Upper lobe of left lung (tissue), 6 donors: ENCODE measurements around the gene TTC4. TPM values are rescaled to one million over a fixed set of nuclear protein-coding genes. Genes with fewer than 3 reads are reported as not detected.

Experiments used
- ATAC-seq, 2 donors: fragments of 200-7000 bp; cut with Tn5 transposase; one replicate each; pipeline ENCODE4 v1.9.1; 2022; ENCODE audit warnings: mild to moderate bottlenecking in 2 of 2, moderate library complexity in 2 of 2; ENCODE audit not compliant: low FRiP score in 2 of 2
- DNase-seq, 2 donors: peaks; one replicate each; pipeline ENCODE4 v3.0.0-alpha.2; 2019 to 2020
- H3K27ac ChIP-seq, 4 donors: fragments of 200-600 bp; sonication (generic); one replicate each; pipeline ENCODE4 v1.5.1; 2016 to 2019
- H3K27me3 ChIP-seq, 4 donors: fragments of 200-600 bp; sonication (generic); one replicate each; pipeline ENCODE4 v1.5.1; 2017 to 2019
- H3K36me3 ChIP-seq, 4 donors: fragments of 200-600 bp; sonication (generic); one replicate each; pipeline ENCODE4 v1.5.1; 2016 to 2019
- H3K4me1 ChIP-seq, 4 donors: fragments of 200-600 bp; sonication (generic); one replicate each; pipeline ENCODE4 v1.5.1; 2018 to 2019
- H3K4me3 ChIP-seq, 4 donors: fragments of 200-600 bp; sonication (generic); one replicate each; pipeline ENCODE4 v1.5.1; 2017 to 2019; ENCODE audit warnings: mild to moderate bottlenecking in 2 of 4, moderate library complexity in 1 of 4
- H3K9me3 ChIP-seq, 4 donors: fragments of 200-600 bp; sonication (generic); one replicate each; pipeline ENCODE4 v1.5.1; 2018 to 2019
- EP300 ChIP-seq, 4 donors: sonication (generic); formaldehyde crosslinking; IDR thresholded peaks; one replicate each; pipeline ENCODE4 v1.5.1; 2017; ENCODE audit warnings: antibody characterized with exemption in 4 of 4, control low read depth in 2 of 4
- POLR2A ChIP-seq, 4 donors: fragments of 450-650 bp; IDR thresholded peaks; one replicate each; pipeline ENCODE4 v1.5.1; 2016 to 2017; ENCODE audit warnings: antibody characterized with exemption in 4 of 4, mild to moderate bottlenecking in 2 of 4
- POLR2AphosphoS5 ChIP-seq, 2 donors: sonication (generic); formaldehyde crosslinking; IDR thresholded peaks; one replicate each; pipeline ENCODE4 v1.5.1; 2017; ENCODE audit warnings: antibody characterized with exemption in 2 of 2
- WGBS, 2 donors: methylation state at CpG; one replicate each; pipeline ENCODE4 v1.1.5; 2017 to 2018; 5-methylcytosine and 5-hydroxymethylcytosine counted together
- total RNA-seq, 6 donors: library from RNA; depleted of rRNA in 4 of 6; stranded (reverse); fragments of >200 nt in 4 of 6; gene quantifications; one replicate each; pipeline versions ENCODE4 v1.1.0 to v1.2.1, GENCODE V29; 2016 to 2021
- TF ChIP-seq, protein P1 (sequence below), 6 experiments: fragments of 450-650 bp in 4 of 6; fragments of 200-600 bp in 2 of 6; sonication (generic) in 2 of 6; IDR thresholded peaks; one replicate each; pipeline ENCODE4 v1.5.1; 2016 to 2019; ENCODE audit warnings: antibody characterized with exemption in 6 of 6
- donor health status: DM: no; HTN: no; CAD: no; lungs with moderate emphysema.
- donor health status: DM: no; HTN: yes; CAD: no; lungs with severe emphysema.

Gene TTC4
- total RNA-seq, 6 donors from 2014 or later, result 6.1 to 28.1 (median 17.0) TPM

DNA sequence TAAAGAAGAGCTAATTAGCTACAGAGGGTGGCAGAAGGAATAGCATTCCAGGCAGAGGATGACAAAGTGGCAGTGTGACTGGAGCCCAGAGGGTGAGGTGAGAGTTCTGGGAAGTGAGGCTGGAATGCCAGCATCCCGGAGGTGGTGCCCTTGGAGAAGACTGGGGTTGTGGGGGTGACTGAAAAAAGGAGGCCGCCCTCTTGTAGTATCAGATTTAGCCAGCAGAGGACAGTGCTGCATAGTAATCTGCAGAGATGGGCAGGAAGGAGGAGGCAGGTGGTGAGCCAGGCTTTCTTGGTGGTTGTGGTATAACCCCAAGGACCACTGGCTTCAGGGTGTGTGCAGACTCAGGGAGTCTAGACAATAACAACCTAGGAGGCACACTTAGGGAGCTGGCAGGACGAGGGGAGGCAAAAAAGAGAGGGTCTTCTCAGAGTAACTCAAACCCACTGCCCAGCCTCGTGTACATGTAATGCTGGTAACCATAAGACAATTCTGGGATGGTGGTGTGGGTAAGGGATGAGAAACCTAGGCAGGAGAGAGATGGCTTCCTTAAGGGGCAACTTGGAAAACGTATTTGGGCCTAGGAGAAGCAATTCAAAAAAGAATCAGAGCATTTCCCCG lies 43.6 kb upstream of the TTC4 start:
- Histone ChIP-seq H3K27me3 (no peaks in the 10 kb centered on the region), H3K9me3 (no peaks in the 10 kb centered on the region), H3K4me1 (no peaks in the 10 kb centered on the region), H3K36me3 (no peaks in the 10 kb centered on the region), H3K27ac (no peak overlapping the region), H3K4me3 (no peak overlapping the region)
- ATAC-seq, result peak in 1 of 2 donors; percentile 48
- DNase-seq, result peak in 1 of 2 donors; percentile 24
- TF ChIP-seq EP300 (IDR thresholded peaks at IDR 0.05), result no peak
- TF ChIP-seq, protein P1, sequence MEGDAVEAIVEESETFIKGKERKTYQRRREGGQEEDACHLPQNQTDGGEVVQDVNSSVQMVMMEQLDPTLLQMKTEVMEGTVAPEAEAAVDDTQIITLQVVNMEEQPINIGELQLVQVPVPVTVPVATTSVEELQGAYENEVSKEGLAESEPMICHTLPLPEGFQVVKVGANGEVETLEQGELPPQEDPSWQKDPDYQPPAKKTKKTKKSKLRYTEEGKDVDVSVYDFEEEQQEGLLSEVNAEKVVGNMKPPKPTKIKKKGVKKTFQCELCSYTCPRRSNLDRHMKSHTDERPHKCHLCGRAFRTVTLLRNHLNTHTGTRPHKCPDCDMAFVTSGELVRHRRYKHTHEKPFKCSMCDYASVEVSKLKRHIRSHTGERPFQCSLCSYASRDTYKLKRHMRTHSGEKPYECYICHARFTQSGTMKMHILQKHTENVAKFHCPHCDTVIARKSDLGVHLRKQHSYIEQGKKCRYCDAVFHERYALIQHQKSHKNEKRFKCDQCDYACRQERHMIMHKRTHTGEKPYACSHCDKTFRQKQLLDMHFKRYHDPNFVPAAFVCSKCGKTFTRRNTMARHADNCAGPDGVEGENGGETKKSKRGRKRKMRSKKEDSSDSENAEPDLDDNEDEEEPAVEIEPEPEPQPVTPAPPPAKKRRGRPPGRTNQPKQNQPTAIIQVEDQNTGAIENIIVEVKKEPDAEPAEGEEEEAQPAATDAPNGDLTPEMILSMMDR (IDR thresholded peaks at IDR 0.05), result peak; percentile 60 to 81 (median 72)
- WGBS, 2 donors, result 62 to 63% methylated on average over 6 of the region's 6 CpGs

DNA sequence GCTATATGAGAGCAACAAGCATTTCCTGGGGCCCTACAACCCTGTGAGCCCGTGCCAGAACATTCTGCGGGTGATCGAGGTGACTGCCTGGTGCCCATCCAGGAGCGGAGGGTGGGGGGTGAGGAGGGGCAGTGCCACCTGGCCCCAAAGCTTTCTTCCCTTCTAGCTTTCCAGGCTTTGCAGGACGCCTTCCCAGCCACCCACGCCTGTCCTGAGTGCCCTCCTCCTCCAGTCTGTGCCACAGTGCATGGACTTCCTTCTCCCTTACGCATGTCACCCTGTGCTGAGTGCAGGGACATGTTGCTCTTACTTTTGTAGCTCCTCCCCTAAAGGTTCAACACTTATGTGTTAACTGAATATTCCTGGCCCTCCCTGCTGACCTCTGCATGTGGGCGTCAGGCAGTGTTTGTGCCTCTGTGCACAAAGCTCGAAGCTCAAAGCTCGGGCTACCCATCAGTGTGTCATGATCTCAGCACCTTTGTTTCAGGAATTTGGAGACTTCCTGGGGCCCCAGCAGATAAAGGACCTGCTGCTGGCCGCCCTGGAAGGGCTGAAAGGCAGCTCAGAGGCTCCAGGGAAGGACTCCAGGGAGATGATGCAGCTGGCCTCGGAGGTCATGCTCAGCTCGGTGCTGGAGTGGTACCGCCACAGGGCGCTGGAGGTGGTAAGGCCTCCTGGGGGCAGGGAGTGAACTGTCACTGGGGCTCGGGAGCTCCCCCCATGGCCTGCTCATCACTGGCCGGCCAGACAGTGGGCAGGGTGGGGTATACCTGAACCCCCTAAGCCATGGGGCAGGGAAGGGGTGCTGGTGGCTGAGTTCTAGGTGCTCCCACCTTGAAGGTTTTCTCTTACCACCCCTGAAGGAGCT lies 36.7 kb upstream of the TTC4 start:
- Histone ChIP-seq H3K27ac (no peak overlapping the region), H3K27me3 (no peaks in the 10 kb centered on the region), H3K4me1 (no peaks in the 10 kb centered on the region), H3K4me3 (no peak overlapping the region), H3K9me3 (no peaks in the 10 kb centered on the region), H3K36me3 (no peaks in the 10 kb centered on the region)
- ATAC-seq, result peak in 1 of 2 donors; percentile 11
- 73 to 76% methylated on average over 15 to 16 of the region's 17 CpGs for WGBS, 2 donors
- TF ChIP-seq POLR2A (IDR thresholded peaks at IDR 0.05) (no peak), EP300 (IDR thresholded peaks at IDR 0.05) (no peak), POLR2AphosphoS5 (IDR thresholded peaks at IDR 0.05) (no peak)
- TF ChIP-seq, protein P1 (IDR thresholded peaks at IDR 0.05), result no peak
- DNase-seq, result no peak

DNA sequence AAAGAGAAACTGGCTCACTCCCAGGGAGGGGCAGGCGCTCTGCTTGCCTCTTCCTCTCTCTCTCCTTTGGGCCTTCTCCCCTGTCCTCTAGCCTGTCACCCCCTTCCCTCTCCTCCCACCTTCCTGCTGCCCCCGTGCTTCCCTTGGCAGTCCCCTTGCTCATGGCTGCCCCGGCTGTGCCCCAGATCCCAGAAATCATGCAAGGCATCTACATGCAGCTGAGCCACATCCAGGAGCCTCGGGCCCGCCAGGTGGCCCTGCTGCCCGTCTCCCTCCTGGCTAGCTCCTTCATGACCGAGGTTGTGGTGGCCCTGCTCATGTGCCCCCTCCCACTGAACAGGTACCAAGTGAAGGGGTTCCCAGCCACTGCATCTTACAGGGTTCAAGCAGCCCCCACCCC lies 36.0 kb upstream of the TTC4 start:
- H3K27me3 ChIP-seq, result no peaks in the 10 kb centered on the region
- 82 to 84% methylated on average over 7 of the region's 7 CpGs for WGBS, 2 donors
- H3K36me3 ChIP-seq, result no peaks in the 10 kb centered on the region
- TF ChIP-seq POLR2AphosphoS5 (IDR thresholded peaks at IDR 0.05), result no peak
- no peak for TF ChIP-seq POLR2A (IDR thresholded peaks at IDR 0.05)
- TF ChIP-seq, protein P1 (IDR thresholded peaks at IDR 0.05), result no peak
- TF ChIP-seq EP300 (IDR thresholded peaks at IDR 0.05), result no peak
- H3K27ac ChIP-seq, result no peak overlapping the region
- no peak overlapping the region for H3K4me3 ChIP-seq
- H3K9me3 ChIP-seq, result no peaks in the 10 kb centered on the region
- no peaks in the 10 kb centered on the region for H3K4me1 ChIP-seq
- peak in 1 of 2 donors; percentile 54 for DNase-seq
- ATAC-seq, result no peak

DNA sequence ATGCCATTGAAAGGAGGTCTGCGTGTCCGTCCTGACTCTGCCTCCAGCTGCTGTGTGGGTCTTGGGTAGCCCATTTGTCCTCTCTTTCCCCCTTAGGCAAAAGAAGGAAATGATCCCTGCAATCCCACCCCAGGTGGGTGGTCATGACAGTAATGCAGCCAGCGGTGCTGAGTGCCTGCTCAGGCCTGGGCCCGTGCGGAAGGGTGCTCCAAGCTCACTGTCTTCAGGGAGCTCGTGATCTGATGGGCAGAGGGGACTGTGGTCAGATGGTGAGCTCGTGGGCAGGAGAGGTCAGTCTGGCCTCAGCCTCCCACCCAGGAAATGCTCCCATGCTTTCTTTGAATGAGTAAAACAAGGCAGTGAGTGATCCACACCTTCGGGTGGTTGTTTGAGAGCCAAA lies 35.3 kb upstream of the TTC4 start:
- TF ChIP-seq POLR2AphosphoS5 (IDR thresholded peaks at IDR 0.05) (no peak), POLR2A (IDR thresholded peaks at IDR 0.05) (no peak), EP300 (IDR thresholded peaks at IDR 0.05) (no peak)
- TF ChIP-seq, protein P1 (IDR thresholded peaks at IDR 0.05), result no peak

More for the DNA sequence above, 35.3 kb upstream of the TTC4 start:
- H3K27ac ChIP-seq, result no peak overlapping the region
- no peaks in the 10 kb centered on the region for H3K27me3 ChIP-seq
- no peak overlapping the region for H3K4me3 ChIP-seq
- H3K36me3 ChIP-seq, result no peaks in the 10 kb centered on the region
- H3K9me3 ChIP-seq, result no peaks in the 10 kb centered on the region
- no peaks in the 10 kb centered on the region for H3K4me1 ChIP-seq
- ATAC-seq (no peak), DNase-seq (no peak)
- WGBS, 2 donors, result 78 to 85% methylated on average over 7 to 8 of the region's 8 CpGs
